Esophagus squamous epithelium (tissue), 5 donors: Measurements from ENCODE around the gene P2RY6. TPM values are rescaled to one million over a fixed set of nuclear protein-coding genes. Genes with fewer than 3 reads are reported as not detected.
A peak's percentile ranks its signal among the peaks of the same experiment; 100 is the strongest.

ENCODE experiments used
- DNase-seq: peaks from one replicate; lab custom pipeline; 2025; lab: John Stamatoyannopoulos, UW
- H3K27ac ChIP-seq, 4 donors: fragments of 200-600 bp; sonication (generic); one replicate each; pipeline ENCODE4 v1.5.1; 2016 to 2019; ENCODE audit warnings: mild to moderate bottlenecking in 1 of 4
- H3K27me3 ChIP-seq, 4 donors: fragments of 200-600 bp; sonication (generic); 1 replicate in 3 of 4; 2 replicates in 1 of 4; pipeline versions ENCODE4 v1.5.1 to v1.6.0; 2017 to 2021; ENCODE audit warnings: antibody characterized with exemption in 1 of 4
- H3K36me3 ChIP-seq, 3 donors: fragments of 200-600 bp; sonication (generic); one replicate each; pipeline ENCODE4 v1.5.1; 2016 to 2019
- H3K4me1 ChIP-seq, 3 donors: fragments of 200-600 bp; sonication (generic); one replicate each; pipeline ENCODE4 v1.5.1; 2017 to 2019
- H3K4me3 ChIP-seq, 4 donors: fragments of 200-600 bp; sonication (generic); 1 replicate in 3 of 4; 2 replicates in 1 of 4; pipeline ENCODE4 v1.5.1; 2016 to 2019; ENCODE audit warnings: mild to moderate bottlenecking in 2 of 4, moderate library complexity in 1 of 4
- H3K9me3 ChIP-seq, 3 donors: fragments of 200-600 bp; sonication (generic); one replicate each; pipeline ENCODE4 v1.5.1; 2016 to 2019
- CTCF ChIP-seq, 6 experiments: fragments of 450-650 bp in 4 of 6; fragments of 200-600 bp in 2 of 6; sonication (generic) in 2 of 6; IDR thresholded peaks; one replicate each; pipeline ENCODE4 v1.5.1; 2016 to 2019; ENCODE audit warnings: antibody characterized with exemption in 6 of 6, mild to moderate bottlenecking in 4 of 6, moderate library complexity in 4 of 6
- POLR2A ChIP-seq, 4 donors: fragments of 450-650 bp; IDR thresholded peaks; one replicate each; pipeline ENCODE4 v1.6.1; 2017; ENCODE audit warnings: antibody characterized with exemption in 4 of 4, mild to moderate bottlenecking in 4 of 4, moderate library complexity in 3 of 4
- WGBS, 2 donors: methylation state at CpG; one replicate each; pipeline ENCODE4 v1.1.5; 2018; 5-methylcytosine and 5-hydroxymethylcytosine counted together
- intact Hi-C: fragments of 100-400 bp; cut with DNase I; formaldehyde crosslinking; loops from one replicate; pipeline ENCODE4 v1.15.0; 2022
- total RNA-seq, 4 donors: library from RNA; depleted of rRNA; stranded (reverse); fragments of >200 nt; gene quantifications; one replicate each; pipeline ENCODE4 v1.1.0, GENCODE V29; 2016
- donor health status: DM: yes; HTN: yes; CAD: no.

Gene P2RY6
- total RNA-seq, 4 donors from 2014 or later: 0.26 to 3.6 (median 1.3) TPM

DNA sequence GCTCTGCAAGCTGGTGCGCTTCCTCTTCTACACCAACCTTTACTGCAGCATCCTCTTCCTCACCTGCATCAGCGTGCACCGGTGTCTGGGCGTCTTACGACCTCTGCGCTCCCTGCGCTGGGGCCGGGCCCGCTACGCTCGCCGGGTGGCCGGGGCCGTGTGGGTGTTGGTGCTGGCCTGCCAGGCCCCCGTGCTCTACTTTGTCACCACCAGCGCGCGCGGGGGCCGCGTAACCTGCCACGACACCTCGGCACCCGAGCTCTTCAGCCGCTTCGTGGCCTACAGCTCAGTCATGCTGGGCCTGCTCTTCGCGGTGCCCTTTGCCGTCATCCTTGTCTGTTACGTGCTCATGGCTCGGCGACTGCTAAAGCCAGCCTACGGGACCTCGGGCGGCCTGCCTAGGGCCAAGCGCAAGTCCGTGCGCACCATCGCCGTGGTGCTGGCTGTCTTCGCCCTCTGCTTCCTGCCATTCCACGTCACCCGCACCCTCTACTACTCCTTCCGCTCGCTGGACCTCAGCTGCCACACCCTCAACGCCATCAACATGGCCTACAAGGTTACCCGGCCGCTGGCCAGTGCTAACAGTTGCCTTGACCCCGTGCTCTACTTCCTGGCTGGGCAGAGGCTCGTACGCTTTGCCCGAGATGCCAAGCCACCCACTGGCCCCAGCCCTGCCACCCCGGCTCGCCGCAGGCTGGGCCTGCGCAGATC, 37.5 kb upstream of the P2RY6 start:
- no peak for TF ChIP-seq POLR2A (IDR thresholded peaks at IDR 0.05)
- TF ChIP-seq CTCF (IDR thresholded peaks at IDR 0.05): no peak
- intact Hi-C loops: loop anchor here (5.0 kb wide), 1 partner anchor 52 kb away; no protein-coding TSS in a partner anchor
- no peak overlapping the region for H3K27ac ChIP-seq
- H3K27me3 ChIP-seq: no peaks in the 10 kb centered on the region
- H3K9me3 ChIP-seq: no peaks in the 10 kb centered on the region
- H3K36me3 ChIP-seq: peaks cover 0 to 97% (median 0%) of the 10 kb centered on the region in 3 donors
- WGBS, 2 donors: 97% methylated on average over 37 to 42 of the region's 56 CpGs
- H3K4me3 ChIP-seq: no peak overlapping the region
- H3K4me1 ChIP-seq: peaks cover 5 to 43% (median 17%) of the 10 kb centered on the region in 3 donors
- DNase-seq: no peak

DNA sequence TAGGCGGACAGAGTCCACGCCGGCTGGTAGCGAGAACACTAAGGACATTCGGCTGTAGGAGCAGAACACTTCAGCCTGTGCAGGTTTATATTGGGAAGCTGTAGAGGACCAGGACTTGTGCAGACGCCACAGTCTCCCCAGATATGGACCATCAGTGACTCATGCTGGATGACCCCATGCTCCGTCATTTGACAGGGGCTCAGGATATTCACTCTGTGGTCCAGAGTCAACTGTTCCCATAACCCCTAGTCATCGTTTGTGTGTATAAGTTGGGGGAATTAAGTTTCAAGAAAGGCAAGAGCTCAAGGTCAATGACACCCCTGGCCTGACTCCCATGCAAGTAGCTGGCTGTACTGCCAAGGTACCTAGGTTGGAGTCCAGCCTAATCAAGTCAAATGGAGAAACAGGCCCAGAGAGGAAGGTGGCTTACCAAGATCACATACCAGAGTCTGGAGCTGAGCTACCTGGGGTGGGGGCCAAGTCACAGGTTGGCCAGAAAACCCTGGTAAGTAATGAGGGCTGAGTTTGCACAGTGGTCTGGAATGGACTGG, 36.8 kb upstream of the P2RY6 start:
- Histone ChIP-seq H3K27ac (no peak overlapping the region), H3K27me3 (no peaks in the 10 kb centered on the region), H3K9me3 (no peaks in the 10 kb centered on the region), H3K4me1 (peaks cover 9 to 43% (median 17%) of the 10 kb centered on the region in 3 donors), H3K36me3 (peaks cover 0 to 94% (median 0%) of the 10 kb centered on the region in 3 donors), H3K4me3 (no peak overlapping the region)
- intact Hi-C loops: loop anchor here (5.0 kb wide), 1 partner anchor 53 kb away; no protein-coding TSS in a partner anchor
- 85 to 92% methylated on average over 6 to 8 of the region's 8 CpGs for WGBS, 2 donors
- no peak for TF ChIP-seq CTCF (IDR thresholded peaks at IDR 0.05)
- no peak for TF ChIP-seq POLR2A (IDR thresholded peaks at IDR 0.05)
- no peak for DNase-seq

GRCh38 chr11:73236205-73236765, 35.9 kb upstream of the P2RY6 start:
- DNase-seq: no peak
- Histone ChIP-seq H3K4me3 (no peak overlapping the region), H3K27ac (peak overlapping the region in 2 of 4 donors; percentile 8 to 27), H3K4me1 (peaks cover 12 to 51% (median 20%) of the 10 kb centered on the region in 3 donors), H3K36me3 (peaks cover 0 to 93% (median 0%) of the 10 kb centered on the region in 3 donors), H3K9me3 (no peaks in the 10 kb centered on the region), H3K27me3 (no peaks in the 10 kb centered on the region)
- TF ChIP-seq POLR2A (IDR thresholded peaks at IDR 0.05) (no peak), CTCF (IDR thresholded peaks at IDR 0.05) (no peak)
- WGBS, 2 donors: 53 to 54% methylated on average over 3 to 4 of the region's 4 CpGs
- intact Hi-C loops: loop anchor here (5.0 kb wide), 1 partner anchor 54 kb away; no protein-coding TSS in a partner anchor

GRCh38 chr11:73236854-73237253, 35.3 kb upstream of the P2RY6 start:
- Histone ChIP-seq H3K9me3 (no peaks in the 10 kb centered on the region), H3K4me3 (no peak overlapping the region), H3K27ac (peak overlapping the region in 3 of 4 donors; percentile 8 to 27 (median 12)), H3K4me1 (peaks cover 12 to 51% (median 20%) of the 10 kb centered on the region in 3 donors), H3K27me3 (no peaks in the 10 kb centered on the region), H3K36me3 (peaks cover 0 to 91% (median 0%) of the 10 kb centered on the region in 3 donors)
- TF ChIP-seq POLR2A (IDR thresholded peaks at IDR 0.05) (no peak), CTCF (IDR thresholded peaks at IDR 0.05) (peak in 5 of 6 experiments; percentile 41 to 74 (median 42))
- DNase-seq: no peak
- intact Hi-C loops: loop anchor here (5.0 kb wide), 1 partner anchor 55 kb away; no protein-coding TSS in a partner anchor
- 57% methylated on average over 2 to 6 of the region's 6 CpGs for WGBS, 2 donors
